ENCODE data around the gene RNF186. TPM values are rescaled to one million over a fixed set of nuclear protein-coding genes. Genes with fewer than 3 reads are reported as not detected.

RNF186 gene
- total RNA-seq, 1 donor from 2014 or later: not detected

- Mint-ChIP-seq H3K36me3 (ENCODE audit: unreplicated experiment) (no peaks in the 10 kb centered on the region), H3K9me3 (ENCODE audit: unreplicated experiment) (no peaks in the 10 kb centered on the region), H3K27me3 (ENCODE audit: unreplicated experiment) (no peaks in the 10 kb centered on the region), H3K4me1 (ENCODE audit: low read depth, unreplicated experiment) (no peaks in the 10 kb centered on the region), H3K4me3 (ENCODE audit: unreplicated experiment) (no peak overlapping the region), H3K27ac (ENCODE audit: unreplicated experiment) (no peak overlapping the region)
- TF ChIP-seq CTCF (IDR thresholded peaks at IDR 0.05; ENCODE audit: partially characterized antibody, unreplicated experiment): no peak
- DNase-seq: no peak
Measured at GRCh38 chr1:19828546-19828945, 13.5 kb upstream of the RNF186 start.

GRCh38 chr1:19825298-19825697, 10.2 kb upstream of the RNF186 start:
- no peak overlapping the region for H3K27ac Mint-ChIP-seq (ENCODE audit: unreplicated experiment)
- no peaks in the 10 kb centered on the region for H3K9me3 Mint-ChIP-seq (ENCODE audit: unreplicated experiment)
- DNase-seq: peak; percentile 40
- H3K4me1 Mint-ChIP-seq (ENCODE audit: low read depth, unreplicated experiment): no peaks in the 10 kb centered on the region
- no peaks in the 10 kb centered on the region for H3K36me3 Mint-ChIP-seq (ENCODE audit: unreplicated experiment)
- TF ChIP-seq CTCF (IDR thresholded peaks at IDR 0.05; ENCODE audit: partially characterized antibody, unreplicated experiment): no peak
- no peak overlapping the region for H3K4me3 Mint-ChIP-seq (ENCODE audit: unreplicated experiment)
- H3K27me3 Mint-ChIP-seq (ENCODE audit: unreplicated experiment): no peaks in the 10 kb centered on the region

- no peak for TF ChIP-seq CTCF (IDR thresholded peaks at IDR 0.05; ENCODE audit: partially characterized antibody, unreplicated experiment)
- Mint-ChIP-seq H3K27ac (ENCODE audit: unreplicated experiment) (no peak overlapping the region), H3K27me3 (ENCODE audit: unreplicated experiment) (no peaks in the 10 kb centered on the region)
Measured at GRCh38 chr1:19824541-19824940, 9.5 kb upstream of the RNF186 start.

GRCh38 chr1:19824036-19824435, 9.0 kb upstream of the RNF186 start:
- no peaks in the 10 kb centered on the region for H3K27me3 Mint-ChIP-seq (ENCODE audit: unreplicated experiment)
- no peaks in the 10 kb centered on the region for H3K4me1 Mint-ChIP-seq (ENCODE audit: low read depth, unreplicated experiment)
- no peak overlapping the region for H3K27ac Mint-ChIP-seq (ENCODE audit: unreplicated experiment)
- H3K4me3 Mint-ChIP-seq (ENCODE audit: unreplicated experiment): no peak overlapping the region
- no peaks in the 10 kb centered on the region for H3K9me3 Mint-ChIP-seq (ENCODE audit: unreplicated experiment)
- DNase-seq: no peak
- no peak for TF ChIP-seq CTCF (IDR thresholded peaks at IDR 0.05; ENCODE audit: partially characterized antibody, unreplicated experiment)
- H3K36me3 Mint-ChIP-seq (ENCODE audit: unreplicated experiment): no peaks in the 10 kb centered on the region

More at GRCh38 chr1:19824541-19824940, 9.5 kb upstream of the RNF186 start:
- no peaks in the 10 kb centered on the region for H3K36me3 Mint-ChIP-seq (ENCODE audit: unreplicated experiment)
- H3K4me3 Mint-ChIP-seq (ENCODE audit: unreplicated experiment): no peak overlapping the region
- DNase-seq: no peak
- no peaks in the 10 kb centered on the region for H3K4me1 Mint-ChIP-seq (ENCODE audit: low read depth, unreplicated experiment)
- H3K9me3 Mint-ChIP-seq (ENCODE audit: unreplicated experiment): no peaks in the 10 kb centered on the region

GRCh38 chr1:19819701-19820100, 4.6 kb upstream of the RNF186 start:
- Mint-ChIP-seq H3K4me3 (ENCODE audit: unreplicated experiment) (no peak overlapping the region), H3K4me1 (ENCODE audit: low read depth, unreplicated experiment) (peaks cover 2% of the 10 kb centered on the region), H3K9me3 (ENCODE audit: unreplicated experiment) (peaks cover 7% of the 10 kb centered on the region), H3K36me3 (ENCODE audit: unreplicated experiment) (no peaks in the 10 kb centered on the region), H3K27ac (ENCODE audit: unreplicated experiment) (no peak overlapping the region), H3K27me3 (ENCODE audit: unreplicated experiment) (no peaks in the 10 kb centered on the region)
- TF ChIP-seq CTCF (IDR thresholded peaks at IDR 0.05; ENCODE audit: partially characterized antibody, unreplicated experiment): no peak
- DNase-seq: no peak
